Fibroblast of villous mesenchyme (primary cell): Measurements from ENCODE around the gene CDC34. TPM values are rescaled to one million over a fixed set of nuclear protein-coding genes. Genes with fewer than 3 reads are reported as not detected.

Experiments used
- DNase-seq: peaks from one replicate; pipeline ENCODE4 v3.0.0-alpha.2; 2010; ENCODE audit warnings: low read depth
- H3K4me3 ChIP-seq: 2 replicates; pipeline ENCODE4 v1.5.1; 2011; ENCODE audit warnings: low read depth, mild to moderate bottlenecking, low read length
- CTCF ChIP-seq: IDR thresholded peaks from 2 replicates; pipeline ENCODE4 v1.5.1; 2012; ENCODE audit warnings: low read depth, mild to moderate bottlenecking, low read length; ENCODE audit not compliant: insufficient read depth
- total RNA-seq: library from RNA; depleted of rRNA; stranded (reverse); fragments of >200 nt; gene quantifications from 2 replicates; pipeline ENCODE4 v1.2.3, GENCODE V29; 2012

CDC34 gene
- total RNA-seq, 1 donor: 52.2 TPM

GRCh38 chr19:539429-540030 is 8.0 kb downstream of the CDC34 start:
- DNase-seq: no peak
- TF ChIP-seq CTCF: no peak
- H3K4me3 ChIP-seq: no peak overlapping the region

GRCh38 chr19:540867-541637 is 9.5 kb downstream of the CDC34 start:
- no peak for DNase-seq
- no peak overlapping the region for H3K4me3 ChIP-seq
- TF ChIP-seq CTCF: no peak

GRCh38 chr19:541699-542098 is 10.1 kb downstream of the CDC34 start:
- no peak for DNase-seq
- H3K4me3 ChIP-seq: no peak overlapping the region
- no peak for TF ChIP-seq CTCF

GRCh38 chr19:542173-542866 is 10.8 kb downstream of the CDC34 start:
- no peak overlapping the region for H3K4me3 ChIP-seq
- DNase-seq: no peak
- no peak for TF ChIP-seq CTCF

GRCh38 chr19:543910-544608 is 12.5 kb downstream of the CDC34 start, which contains the start of gene GZMM:
Gene GZMM, plus strand, starts transcription at chr19:544053. Its CDS starts 19 bp downstream, at chr19:544072.
- no peak for TF ChIP-seq CTCF
- DNase-seq: no peak
- H3K4me3 ChIP-seq: peak within 1 kb of the TSS; percentile 21

- H3K4me3 ChIP-seq: no peak overlapping the region
- no peak for DNase-seq
- no peak for TF ChIP-seq CTCF
Observed at GRCh38 chr19:547117-547516, 15.6 kb downstream of the CDC34 start.
